Neural cell (in vitro differentiated cells): ENCODE results near the gene AP4S1. TPM values are rescaled to one million over a fixed set of nuclear protein-coding genes. Genes with fewer than 3 reads are reported as not detected.

Experiments
- H2AFZ ChIP-seq: fragments of 200-600, 300-800 bp; sonication (generic), shearing (Covaris generic); 2 replicates; pipeline ENCODE4 v1.6.0; 2014; ENCODE audit warnings: low read depth, mild to moderate bottlenecking, antibody characterized with exemption, low read length, moderate library complexity
- H3F3A ChIP-seq: fragments of 200-600 bp; shearing (Covaris generic); 2 replicates; pipeline ENCODE4 v1.6.1; 2016; ENCODE audit warnings: mild to moderate bottlenecking, moderate library complexity, mixed read lengths, antibody characterized with exemption, low read length; ENCODE audit not compliant: insufficient read depth, poor library complexity, severe bottlenecking
- H3K27ac ChIP-seq: fragments of 200-600, 300-800 bp; sonication (generic), shearing (Covaris generic); 2 replicates; pipeline ENCODE4 v1.5.1; 2014; ENCODE audit warnings: mild to moderate bottlenecking, low read length, moderate library complexity
- H3K27me3 ChIP-seq: fragments of 300-800, 200-600 bp; sonication (generic), shearing (Covaris generic); 2 replicates; pipeline ENCODE4 v1.6.0; 2014; ENCODE audit warnings: mild to moderate bottlenecking, low read depth, low read length, moderate library complexity; ENCODE audit not compliant: insufficient read depth
- H3K36me3 ChIP-seq: fragments of 300-800, 200-600 bp; sonication (generic), shearing (Covaris generic); 2 replicates; pipeline ENCODE4 v1.5.1; 2014; ENCODE audit warnings: mild to moderate bottlenecking, antibody characterized with exemption, low read length, moderate library complexity; ENCODE audit not compliant: insufficient read depth
- H3K4me2 ChIP-seq: fragments of 300-800, 200-600 bp; sonication (generic), shearing (Covaris generic); 2 replicates; pipeline ENCODE4 v1.6.0; 2014; ENCODE audit warnings: mild to moderate bottlenecking, low read length
- H3K4me3 ChIP-seq: fragments of 300-800, 200-600 bp; sonication (generic), shearing (Covaris generic); 2 replicates; pipeline ENCODE4 v1.5.1; 2014; ENCODE audit warnings: mild to moderate bottlenecking, low read length, moderate library complexity
- H3K79me2 ChIP-seq: fragments of 200-600 bp; shearing (Covaris generic); replicated peaks from 2 replicates; pipeline ENCODE4 v1.6.0; 2014; ENCODE audit warnings: mild to moderate bottlenecking, low read length, moderate library complexity; ENCODE audit not compliant: insufficient read depth
- H3K9ac ChIP-seq: fragments of 300-800, 200-600 bp; sonication (generic), shearing (Covaris generic); 2 replicates; pipeline ENCODE4 v1.6.1; 2016; ENCODE audit warnings: mild to moderate bottlenecking, low read length, mixed read lengths
- H3K9me2 ChIP-seq: fragments of 200-600 bp; shearing (Covaris generic); 2 replicates; pipeline ENCODE4 v1.6.1; 2016; ENCODE audit warnings: mild to moderate bottlenecking, low read length, mixed read lengths; ENCODE audit not compliant: insufficient read depth
- H3K9me3 ChIP-seq: fragments of 200-600, 300-800 bp; sonication (generic), shearing (Covaris generic); 2 replicates; pipeline ENCODE4 v1.6.1; 2016; ENCODE audit warnings: mild to moderate bottlenecking, mixed run types, low read length, moderate library complexity, mixed read lengths
- H4K20me1 ChIP-seq: fragments of 200-600 bp; shearing (Covaris generic); 2 replicates; pipeline ENCODE4 v1.6.1; 2016; ENCODE audit warnings: mild to moderate bottlenecking, mixed run types; ENCODE audit not compliant: insufficient read depth
- EP300 ChIP-seq: fragments of 450-650 bp; conservative IDR thresholded peaks from 2 replicates; pipeline ENCODE4 v1.6.1; 2014; ENCODE audit warnings: antibody characterized with exemption, mild to moderate bottlenecking, moderate library complexity; ENCODE audit not compliant: poor library complexity, severe bottlenecking
- EZH2 ChIP-seq: fragments of 200-600, 300-800 bp; shearing (Covaris generic), sonication (generic); IDR thresholded peaks from 2 replicates; pipeline ENCODE4 v1.6.1; 2014; ENCODE audit warnings: antibody characterized with exemption, low read length, borderline replicate concordance, mild to moderate bottlenecking; ENCODE audit not compliant: insufficient read depth, poor library complexity, severe bottlenecking
- MXI1 ChIP-seq: fragments of 450-650 bp; conservative IDR thresholded peaks from 2 replicates; pipeline ENCODE4 v1.6.1; 2014; ENCODE audit warnings: antibody characterized with exemption, mild to moderate bottlenecking; ENCODE audit not compliant: poor library complexity, severe bottlenecking
- POLR2AphosphoS5 ChIP-seq: IDR thresholded peaks from 2 replicates; pipeline ENCODE4 v1.6.1; 2012
- RAD21 ChIP-seq: fragments of 450-650 bp; conservative IDR thresholded peaks from 2 replicates; pipeline ENCODE4 v1.6.1; 2014; ENCODE audit warnings: antibody characterized with exemption, mild to moderate bottlenecking, moderate library complexity
- SMC3 ChIP-seq: fragments of 450-650 bp; conservative IDR thresholded peaks from 2 replicates; pipeline ENCODE4 v1.6.1; 2014; ENCODE audit warnings: antibody characterized with exemption, mild to moderate bottlenecking, moderate library complexity; ENCODE audit not compliant: poor library complexity
- TAF1 ChIP-seq: IDR thresholded peaks from 2 replicates; pipeline ENCODE4 v1.6.1; 2012; ENCODE audit warnings: low read depth
- polyA plus RNA-seq: library from polyadenylated mRNA; depleted of rRNA; stranded (reverse); fragments of >200 nt; gene quantifications from 2 replicates; pipeline ENCODE4 v1.2.3, GENCODE V29; 2014
- TF ChIP-seq, protein P1 (sequence below): fragments of 450-650 bp; IDR thresholded peaks from 2 replicates; pipeline ENCODE4 v1.5.1; 2014; ENCODE audit warnings: antibody characterized with exemption, mild to moderate bottlenecking, moderate library complexity; ENCODE audit not compliant: poor library complexity, severe bottlenecking
- TF ChIP-seq, protein P2 (sequence below): IDR thresholded peaks from 2 replicates; pipeline ENCODE4 v1.6.1; 2012; ENCODE audit warnings: borderline replicate concordance

The AP4S1 gene
- polyA plus RNA-seq, 1 donor from 2014 or later, result 20.8 TPM

DNA sequence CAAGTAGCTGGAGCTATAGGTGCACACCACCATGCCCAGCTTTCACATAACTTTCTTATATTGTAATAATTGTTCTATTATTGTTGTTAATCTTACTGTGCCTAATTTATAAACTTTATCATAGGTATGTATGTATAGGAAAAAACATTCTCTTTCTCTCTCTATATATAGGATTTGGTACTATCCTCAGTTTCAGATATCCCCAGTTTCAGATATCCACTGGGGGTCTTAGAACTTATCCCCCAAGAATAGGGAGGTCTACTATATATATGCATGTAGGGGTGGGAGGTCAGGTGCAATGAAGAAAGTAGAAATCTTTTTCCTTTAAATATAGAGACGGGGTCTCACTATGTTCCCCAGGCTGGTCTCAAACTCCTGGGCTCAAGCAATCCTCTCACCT lies 71.6 kb downstream of the AP4S1 start:
- no peak overlapping the region for H3K4me3 ChIP-seq
- H3K9ac ChIP-seq, result no peak overlapping the region
- TF ChIP-seq SMC3 (no peak), EZH2 (no peak)
- no peaks in the 10 kb centered on the region for H3K9me3 ChIP-seq
- H3K9me2 ChIP-seq, result no peaks in the 10 kb centered on the region
- no peaks in the 10 kb centered on the region for H4K20me1 ChIP-seq
- H3K27me3 ChIP-seq, result no peaks in the 10 kb centered on the region
- H3K36me3 ChIP-seq, result peaks cover 11% of the 10 kb centered on the region
- no peak overlapping the region for H2AFZ ChIP-seq
- no peaks in the 10 kb centered on the region for H3F3A ChIP-seq
- no peak overlapping the region for H3K27ac ChIP-seq
- H3K79me2 ChIP-seq, result no peaks in the 10 kb centered on the region
- no peak overlapping the region for H3K4me2 ChIP-seq

DNA sequence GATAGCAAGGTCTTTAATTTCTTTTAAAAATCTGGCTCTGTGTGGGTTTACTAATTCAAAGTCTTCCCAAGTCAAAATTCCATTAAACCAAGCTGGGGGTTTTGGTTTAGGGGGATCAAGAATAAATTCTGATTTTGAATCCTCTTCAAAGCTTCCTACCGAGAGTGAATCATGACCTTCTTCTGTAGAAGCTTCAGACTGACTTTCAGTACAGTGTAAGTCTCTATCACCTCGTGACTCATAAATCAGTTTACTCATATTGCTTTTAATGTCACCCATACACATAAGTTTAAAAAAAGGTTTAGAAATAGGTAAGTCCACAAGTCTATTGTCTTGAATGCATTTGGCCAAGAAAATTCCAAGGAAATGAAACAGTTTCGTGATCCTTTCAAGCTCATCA lies 81.3 kb downstream of the AP4S1 start:
- no peak overlapping the region for H3K4me3 ChIP-seq
- H3K9me3 ChIP-seq, result no peaks in the 10 kb centered on the region
- H3K4me2 ChIP-seq, result no peak overlapping the region
- H3K9ac ChIP-seq, result no peak overlapping the region
- no peak overlapping the region for H2AFZ ChIP-seq
- no peaks in the 10 kb centered on the region for H4K20me1 ChIP-seq
- H3K9me2 ChIP-seq, result no peaks in the 10 kb centered on the region
- TF ChIP-seq, protein P1, sequence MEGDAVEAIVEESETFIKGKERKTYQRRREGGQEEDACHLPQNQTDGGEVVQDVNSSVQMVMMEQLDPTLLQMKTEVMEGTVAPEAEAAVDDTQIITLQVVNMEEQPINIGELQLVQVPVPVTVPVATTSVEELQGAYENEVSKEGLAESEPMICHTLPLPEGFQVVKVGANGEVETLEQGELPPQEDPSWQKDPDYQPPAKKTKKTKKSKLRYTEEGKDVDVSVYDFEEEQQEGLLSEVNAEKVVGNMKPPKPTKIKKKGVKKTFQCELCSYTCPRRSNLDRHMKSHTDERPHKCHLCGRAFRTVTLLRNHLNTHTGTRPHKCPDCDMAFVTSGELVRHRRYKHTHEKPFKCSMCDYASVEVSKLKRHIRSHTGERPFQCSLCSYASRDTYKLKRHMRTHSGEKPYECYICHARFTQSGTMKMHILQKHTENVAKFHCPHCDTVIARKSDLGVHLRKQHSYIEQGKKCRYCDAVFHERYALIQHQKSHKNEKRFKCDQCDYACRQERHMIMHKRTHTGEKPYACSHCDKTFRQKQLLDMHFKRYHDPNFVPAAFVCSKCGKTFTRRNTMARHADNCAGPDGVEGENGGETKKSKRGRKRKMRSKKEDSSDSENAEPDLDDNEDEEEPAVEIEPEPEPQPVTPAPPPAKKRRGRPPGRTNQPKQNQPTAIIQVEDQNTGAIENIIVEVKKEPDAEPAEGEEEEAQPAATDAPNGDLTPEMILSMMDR, result no peak
- TF ChIP-seq TAF1, result no peak
- TF ChIP-seq, protein P2, sequence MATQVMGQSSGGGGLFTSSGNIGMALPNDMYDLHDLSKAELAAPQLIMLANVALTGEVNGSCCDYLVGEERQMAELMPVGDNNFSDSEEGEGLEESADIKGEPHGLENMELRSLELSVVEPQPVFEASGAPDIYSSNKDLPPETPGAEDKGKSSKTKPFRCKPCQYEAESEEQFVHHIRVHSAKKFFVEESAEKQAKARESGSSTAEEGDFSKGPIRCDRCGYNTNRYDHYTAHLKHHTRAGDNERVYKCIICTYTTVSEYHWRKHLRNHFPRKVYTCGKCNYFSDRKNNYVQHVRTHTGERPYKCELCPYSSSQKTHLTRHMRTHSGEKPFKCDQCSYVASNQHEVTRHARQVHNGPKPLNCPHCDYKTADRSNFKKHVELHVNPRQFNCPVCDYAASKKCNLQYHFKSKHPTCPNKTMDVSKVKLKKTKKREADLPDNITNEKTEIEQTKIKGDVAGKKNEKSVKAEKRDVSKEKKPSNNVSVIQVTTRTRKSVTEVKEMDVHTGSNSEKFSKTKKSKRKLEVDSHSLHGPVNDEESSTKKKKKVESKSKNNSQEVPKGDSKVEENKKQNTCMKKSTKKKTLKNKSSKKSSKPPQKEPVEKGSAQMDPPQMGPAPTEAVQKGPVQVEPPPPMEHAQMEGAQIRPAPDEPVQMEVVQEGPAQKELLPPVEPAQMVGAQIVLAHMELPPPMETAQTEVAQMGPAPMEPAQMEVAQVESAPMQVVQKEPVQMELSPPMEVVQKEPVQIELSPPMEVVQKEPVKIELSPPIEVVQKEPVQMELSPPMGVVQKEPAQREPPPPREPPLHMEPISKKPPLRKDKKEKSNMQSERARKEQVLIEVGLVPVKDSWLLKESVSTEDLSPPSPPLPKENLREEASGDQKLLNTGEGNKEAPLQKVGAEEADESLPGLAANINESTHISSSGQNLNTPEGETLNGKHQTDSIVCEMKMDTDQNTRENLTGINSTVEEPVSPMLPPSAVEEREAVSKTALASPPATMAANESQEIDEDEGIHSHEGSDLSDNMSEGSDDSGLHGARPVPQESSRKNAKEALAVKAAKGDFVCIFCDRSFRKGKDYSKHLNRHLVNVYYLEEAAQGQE, result no peak
- no peak for TF ChIP-seq POLR2AphosphoS5
- peaks cover 22% of the 10 kb centered on the region for H3K36me3 ChIP-seq
- H3K27ac ChIP-seq, result no peak overlapping the region
- H3K27me3 ChIP-seq, result no peaks in the 10 kb centered on the region
- no peaks in the 10 kb centered on the region for H3K79me2 ChIP-seq
- no peaks in the 10 kb centered on the region for H3F3A ChIP-seq

DNA sequence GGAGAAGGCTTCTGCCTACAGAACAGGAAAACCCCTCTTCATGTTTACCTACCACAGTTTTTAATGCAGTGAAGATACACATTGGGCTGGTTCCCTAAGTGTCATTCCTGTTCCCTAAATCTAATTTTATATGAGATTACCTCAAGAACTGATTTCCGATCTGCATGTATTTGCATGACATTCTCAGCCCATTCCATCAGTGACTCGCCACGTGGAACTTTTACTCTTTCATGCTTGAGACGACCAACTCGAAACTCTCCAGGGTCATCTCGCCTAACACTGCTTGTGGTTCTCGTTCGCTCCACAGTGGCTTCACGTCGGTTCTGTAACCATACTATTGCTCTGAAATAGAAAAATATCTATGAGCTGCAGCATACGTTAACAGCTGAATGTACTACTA lies 83.8 kb downstream of the AP4S1 start:
- Histone ChIP-seq H3K27ac (no peak overlapping the region), H3K36me3 (peaks cover 29% of the 10 kb centered on the region), H3K4me2 (no peak overlapping the region), H4K20me1 (no peaks in the 10 kb centered on the region), H2AFZ (no peak overlapping the region), H3K9me3 (no peaks in the 10 kb centered on the region), H3K9me2 (no peaks in the 10 kb centered on the region), H3K79me2 (no peaks in the 10 kb centered on the region), H3K4me3 (no peak overlapping the region), H3K9ac (no peak overlapping the region), H3K27me3 (no peaks in the 10 kb centered on the region), H3F3A (no peaks in the 10 kb centered on the region)
- TF ChIP-seq POLR2AphosphoS5 (no peak), SMC3 (no peak), RAD21 (no peak), EP300 (no peak), TAF1 (no peak), MXI1 (no peak), EZH2 (no peak)
- TF ChIP-seq, protein P2, result no peak
- TF ChIP-seq, protein P1, result no peak
